Measurements from ENCODE around the gene SYNE1. TPM values are rescaled to one million over a fixed set of nuclear protein-coding genes. Genes with fewer than 3 reads are reported as not detected.

Gene SYNE1
- polyA plus RNA-seq, 3 donors: 92.5 to 119 (median 93.6) TPM

DNA sequence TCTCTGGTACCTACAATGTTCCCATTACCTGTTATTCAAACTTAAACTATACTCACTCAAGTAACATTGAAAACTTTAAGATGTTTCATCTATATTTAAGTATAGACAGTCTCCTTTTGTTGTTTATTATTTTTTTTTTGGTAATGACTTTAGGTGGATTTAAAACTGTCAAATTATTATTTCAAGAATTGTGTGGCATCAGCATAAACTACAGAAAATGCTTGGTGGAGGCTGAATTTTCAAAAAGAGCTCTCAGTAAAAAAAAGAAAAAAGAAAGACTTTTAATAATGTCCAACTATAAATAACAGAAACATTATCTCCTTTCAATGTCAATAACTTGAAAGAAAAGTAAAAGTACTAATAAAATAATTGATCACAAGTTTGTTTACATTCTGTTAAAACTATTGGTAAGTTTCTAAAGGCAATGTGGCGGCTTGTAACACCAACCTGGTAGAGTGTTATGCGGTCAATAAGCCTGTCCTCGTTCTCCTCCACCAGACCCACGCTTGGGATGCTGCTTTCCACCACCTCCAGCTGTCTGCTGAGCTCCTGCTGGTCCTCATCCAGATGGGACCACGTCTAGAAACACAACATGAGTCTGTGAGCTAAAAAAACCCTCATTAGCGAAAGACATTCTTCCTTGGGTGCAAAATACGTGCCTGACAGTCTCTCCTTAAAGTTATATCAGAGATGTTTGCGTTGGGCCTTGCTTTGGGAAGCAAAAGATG, 400.6 kb downstream of the SYNE1 start:
- no peak for DNase-seq

DNA sequence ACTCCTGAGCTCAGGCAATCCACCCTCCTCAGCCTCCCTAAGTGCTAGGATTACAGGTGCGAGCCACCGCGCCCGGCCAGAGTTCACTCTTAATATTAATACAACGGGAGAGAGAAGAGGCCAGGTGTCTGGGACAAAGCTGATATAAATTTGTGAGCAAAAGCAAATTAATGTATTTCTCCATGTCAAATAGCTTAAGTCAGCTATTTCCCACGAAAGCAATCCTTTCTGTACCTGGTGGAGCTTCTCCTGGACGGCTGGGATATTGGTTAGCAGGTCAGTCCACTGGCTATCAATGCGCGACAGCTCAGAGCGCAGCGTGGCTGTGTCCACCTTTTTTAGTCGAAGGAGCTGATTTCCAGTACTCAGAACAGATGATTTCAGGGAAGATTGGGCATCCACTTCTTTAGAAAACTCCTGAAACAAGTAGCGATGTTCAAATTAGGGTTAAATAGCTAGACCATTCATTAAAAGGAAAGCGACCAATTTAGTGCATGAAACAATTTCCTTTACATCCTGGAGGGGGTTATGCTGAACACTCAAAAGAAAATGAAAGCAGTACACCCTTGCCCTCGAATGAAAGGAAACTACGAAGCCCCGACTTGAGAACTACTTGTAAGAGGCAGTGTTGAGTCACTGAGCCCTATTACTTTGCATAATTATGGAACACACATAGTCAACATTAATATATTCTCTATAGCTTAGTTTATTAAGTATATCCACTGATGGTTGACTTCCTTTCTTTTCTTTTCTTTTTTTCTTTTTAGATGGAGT, 403.4 kb downstream of the SYNE1 start:
- no peak for DNase-seq

DNA sequence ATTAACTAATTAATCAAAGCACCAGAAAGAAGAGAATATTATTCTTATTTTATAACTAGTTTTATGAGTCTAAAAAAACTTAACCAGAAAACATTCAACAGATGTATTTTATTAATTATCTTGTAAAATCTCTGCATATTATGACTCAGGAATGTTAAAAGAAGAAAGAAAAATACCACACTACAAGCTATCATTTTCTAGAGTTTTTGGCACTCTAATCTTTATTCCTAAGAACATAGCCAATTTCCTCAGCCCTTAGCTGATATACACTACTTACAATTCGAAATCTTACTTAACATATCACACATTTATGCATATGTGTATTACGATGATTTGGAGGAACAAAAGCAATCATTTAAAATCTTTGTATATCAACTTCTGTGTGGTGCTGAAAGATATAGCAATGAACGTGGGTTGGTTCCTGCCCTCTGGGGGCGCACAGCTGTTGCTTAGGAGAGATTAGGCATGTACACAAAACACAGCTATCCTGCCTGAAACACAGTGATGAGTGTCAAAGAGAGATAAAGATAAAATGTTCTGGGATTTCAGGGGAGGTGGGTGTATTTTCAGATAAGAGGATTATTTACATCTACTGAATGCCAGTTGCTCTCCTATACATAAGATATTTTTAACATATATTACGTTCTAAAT, 404.5 kb downstream of the SYNE1 start:
- DNase-seq: no peak

DNA sequence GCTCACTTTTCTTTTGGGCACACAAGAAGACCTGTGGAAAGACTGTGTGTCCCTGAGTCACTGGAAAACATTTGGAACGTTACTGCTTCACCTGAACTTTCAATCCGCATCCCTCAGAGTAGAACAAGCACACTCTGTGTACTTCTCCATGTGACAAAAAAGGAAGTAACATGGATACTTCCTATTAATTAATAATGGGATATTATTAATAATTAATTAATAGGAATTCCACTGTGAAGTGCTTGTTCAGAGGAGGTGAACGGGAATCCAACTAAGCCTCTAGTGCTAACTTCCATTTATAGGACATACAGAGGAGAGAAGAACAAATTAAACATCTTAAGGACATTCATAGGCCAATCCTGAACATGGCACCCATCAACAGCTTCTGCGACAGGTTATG, 407.8 kb downstream of the SYNE1 start:
- DNase-seq: no peak

DNA sequence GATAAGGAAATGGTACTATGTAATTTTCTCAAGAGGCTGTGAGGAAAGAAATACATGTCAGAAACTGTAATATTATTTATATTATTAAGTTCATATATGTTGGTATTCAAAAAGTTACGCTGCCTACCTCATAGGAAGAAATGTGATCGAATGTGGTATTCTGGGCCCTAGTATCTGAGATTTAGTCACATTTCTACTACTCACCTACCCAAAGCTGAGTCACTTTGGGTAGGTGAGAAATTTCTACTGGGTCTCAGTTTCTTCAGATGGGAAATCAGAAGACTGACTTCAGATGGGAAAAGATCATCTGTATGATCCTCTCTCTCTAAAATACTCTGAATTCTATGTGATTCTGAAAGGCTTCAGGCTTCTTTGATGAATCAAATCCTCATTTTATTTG, 411.0 kb downstream of the SYNE1 start:
- DNase-seq: no peak

DNA sequence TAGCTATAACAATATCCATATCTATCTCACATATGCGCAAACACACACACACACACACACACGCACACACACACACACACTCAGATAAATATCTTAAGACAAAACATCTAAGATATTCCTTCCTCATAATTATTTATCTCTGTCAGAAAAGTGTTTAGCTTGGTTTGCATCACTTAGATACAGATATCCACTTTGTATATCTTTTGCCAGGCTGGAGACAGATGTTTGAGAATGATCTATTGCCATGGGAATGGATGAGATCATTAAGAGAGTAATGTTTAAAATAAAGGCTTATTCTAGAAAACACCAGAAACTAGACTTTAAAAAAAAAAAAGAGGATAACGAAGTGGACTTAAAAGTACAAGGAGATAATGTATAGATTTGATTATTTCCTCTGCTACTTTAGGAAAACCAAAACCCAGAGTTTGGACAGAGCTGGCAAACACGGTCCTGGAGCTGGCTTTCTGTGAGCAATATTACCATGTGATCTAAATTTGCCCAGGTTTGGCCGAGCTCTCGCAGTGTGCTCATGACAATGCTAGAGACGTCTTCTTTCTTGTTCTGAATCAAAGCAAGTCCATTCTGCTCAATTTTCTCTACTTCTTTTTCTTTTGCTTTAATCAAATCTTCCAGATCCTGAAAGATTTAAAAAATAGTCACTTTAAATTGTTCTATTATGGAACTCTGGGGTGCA, 411.8 kb downstream of the SYNE1 start:
- no peak for DNase-seq

DNA sequence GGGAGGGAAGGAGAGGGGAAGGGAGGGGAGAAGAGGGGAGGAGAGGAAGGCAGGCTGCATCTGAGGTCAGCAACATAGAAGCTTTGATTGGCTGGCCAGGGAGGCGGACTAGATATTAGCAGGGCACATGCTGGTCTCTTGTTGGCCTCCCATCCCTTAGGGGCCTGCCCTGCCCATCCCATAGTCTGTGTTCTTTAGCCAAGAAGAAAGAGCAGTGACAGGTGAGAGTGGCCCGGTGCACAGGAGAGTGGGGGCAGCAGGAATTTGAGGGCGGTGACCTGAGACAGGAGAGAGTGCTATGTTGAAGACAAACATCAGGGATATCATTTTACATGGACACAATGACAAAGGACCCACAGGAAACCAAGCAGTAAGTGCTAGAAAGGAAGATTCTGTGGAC, 413.5 kb downstream of the SYNE1 start:
- peak; percentile 58 for DNase-seq

DNA sequence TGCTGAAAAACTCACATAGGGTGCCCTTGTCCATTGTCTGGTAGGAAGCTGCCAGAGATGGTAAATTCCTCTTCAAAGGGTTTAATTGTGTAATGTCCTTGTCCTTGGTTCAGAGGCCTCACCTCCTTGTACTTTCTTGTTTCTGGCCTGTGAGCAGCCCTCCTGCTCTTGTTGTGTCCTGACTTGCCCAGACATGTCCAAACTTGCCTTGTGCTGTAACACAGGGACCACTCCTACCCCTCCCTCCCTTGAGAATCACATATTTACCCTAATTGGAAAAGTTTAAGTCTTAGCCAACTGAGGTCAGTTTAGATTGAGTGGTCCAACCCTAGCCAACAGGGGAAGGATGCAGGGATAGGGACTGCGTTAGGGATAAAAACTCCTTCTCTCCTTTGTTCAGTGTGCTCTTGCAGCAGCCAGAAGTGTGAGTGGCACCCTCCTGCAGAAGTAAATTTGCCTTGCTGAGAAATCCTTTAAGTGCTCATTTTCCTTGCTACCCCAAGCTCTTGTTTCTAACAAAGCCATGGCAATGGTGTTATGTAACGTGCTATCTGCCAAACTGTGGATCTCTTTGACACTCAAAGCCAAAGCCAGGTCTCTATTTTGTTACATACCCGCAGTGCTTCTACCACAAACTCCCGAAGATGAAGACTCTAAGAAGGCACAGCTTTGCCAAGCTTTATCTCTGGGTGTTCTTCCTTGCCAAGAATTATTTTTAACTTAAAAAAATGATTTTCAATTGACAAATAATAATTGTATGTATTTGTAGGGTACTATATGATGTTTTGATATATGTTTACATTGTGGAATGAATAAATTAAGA, 415.1 kb downstream of the SYNE1 start:
- no peak for DNase-seq

DNA sequence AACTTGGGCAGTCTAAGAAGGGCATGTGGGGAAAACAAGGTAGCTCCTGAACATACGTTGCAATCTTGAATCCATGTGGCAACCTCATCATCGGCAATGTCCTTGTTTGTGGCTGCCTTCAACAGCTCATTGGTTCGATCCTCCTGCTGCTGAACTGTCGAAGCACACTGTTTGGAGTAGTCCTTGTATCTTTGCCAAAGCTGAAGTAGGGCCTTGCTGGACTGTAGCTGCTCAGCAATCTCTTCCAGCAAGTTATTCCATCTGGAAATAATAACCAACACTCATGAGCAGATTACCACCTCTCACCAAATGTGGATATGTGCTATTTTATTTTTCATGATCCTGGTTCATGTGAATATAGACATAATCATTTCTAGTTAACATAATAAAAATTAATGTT, 416.4 kb downstream of the SYNE1 start:
- DNase-seq: no peak

DNA sequence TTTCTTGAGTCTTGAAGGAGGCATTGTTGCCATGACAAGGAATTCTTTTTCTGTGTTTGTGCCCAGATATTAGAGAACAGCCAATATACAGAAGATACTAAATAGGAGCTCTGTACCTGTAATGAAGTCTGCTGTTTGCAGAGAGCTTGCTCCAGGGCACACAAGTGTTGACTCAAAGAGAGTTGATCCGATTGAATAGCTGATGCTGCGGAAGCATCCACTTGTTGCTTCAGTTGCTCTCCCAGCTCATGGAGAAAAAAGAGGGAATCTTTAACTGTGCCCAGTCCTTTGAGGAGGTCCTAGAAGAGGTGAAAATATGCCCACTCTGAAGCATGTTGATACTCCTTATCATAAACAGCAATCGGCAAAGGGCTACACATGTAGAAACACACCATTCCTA, 418.3 kb downstream of the SYNE1 start:
- DNase-seq: no peak

DNA sequence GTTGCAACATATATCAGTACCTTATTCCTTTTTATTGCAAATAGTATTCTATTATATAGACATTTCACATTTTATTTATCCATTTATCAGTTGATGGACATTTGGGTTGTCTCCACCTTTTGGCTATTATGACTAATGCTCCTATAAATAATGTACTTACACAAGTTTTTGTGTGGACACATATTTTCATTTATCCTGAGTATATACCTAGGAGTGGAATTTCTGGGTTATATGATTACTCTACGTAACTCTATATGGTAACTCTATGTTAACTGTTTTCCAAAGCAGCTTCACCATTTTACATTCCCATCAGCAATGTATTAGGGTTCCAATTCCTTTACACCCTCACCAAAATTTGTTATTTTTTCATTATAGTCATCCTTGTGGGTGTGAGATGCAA, 424.7 kb downstream of the SYNE1 start:
- no peak for DNase-seq

DNA sequence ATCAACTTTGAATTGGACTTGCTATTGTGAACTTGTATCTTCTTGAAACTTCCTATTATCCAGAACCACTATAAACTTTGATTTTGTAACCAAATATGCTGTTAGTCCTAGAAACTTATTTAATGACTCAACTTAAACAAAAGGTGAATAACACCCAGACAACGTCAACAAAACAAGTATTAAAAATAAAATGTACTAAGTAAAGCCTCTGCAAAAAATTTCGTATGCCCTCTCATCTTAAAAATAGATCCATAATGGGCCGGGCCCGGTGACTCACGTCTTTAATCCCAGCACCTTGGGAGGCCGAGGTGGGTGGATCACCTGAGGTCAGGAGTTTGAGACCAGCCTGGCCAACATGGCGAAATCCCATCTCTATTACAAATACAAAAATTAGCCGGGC, 428.0 kb downstream of the SYNE1 start:
- no peak for DNase-seq

DNA sequence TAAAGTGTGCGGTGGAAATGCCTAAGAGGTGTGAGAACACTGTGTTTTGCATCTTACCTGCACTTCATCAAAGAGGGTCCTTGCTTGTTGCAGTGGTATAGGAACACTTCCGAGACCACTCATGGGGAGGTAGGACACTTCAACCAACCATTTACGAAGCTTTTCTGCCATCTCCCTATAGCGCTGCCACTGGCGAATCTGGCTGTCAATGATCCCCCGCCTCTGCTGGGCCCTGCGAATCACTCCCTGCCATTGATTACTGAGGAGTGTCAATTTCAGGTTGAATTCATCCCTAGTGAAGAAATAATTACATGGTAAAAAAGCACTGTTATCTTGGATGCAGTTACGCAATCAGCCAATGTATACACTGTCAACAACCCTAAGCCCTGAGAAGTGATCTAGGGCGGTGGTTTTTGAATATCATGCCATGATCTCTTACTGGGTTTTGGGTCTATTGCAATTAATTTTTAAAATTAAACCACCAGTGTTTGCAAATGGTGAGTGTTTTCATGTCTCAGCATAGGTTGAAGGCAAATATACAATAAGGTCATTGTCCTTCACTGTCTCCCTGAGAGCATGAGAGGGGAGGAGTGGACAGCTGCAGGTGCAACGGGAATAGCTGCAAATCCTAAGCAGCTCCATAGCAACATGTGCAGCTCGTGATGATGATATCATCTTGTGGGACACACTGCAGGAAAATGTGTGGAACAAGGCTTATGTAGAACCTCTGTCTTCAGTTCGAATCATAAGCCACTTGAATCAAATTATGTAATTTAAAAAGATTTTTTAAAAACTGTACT, 429.0 kb downstream of the SYNE1 start:
- no peak for DNase-seq

DNA sequence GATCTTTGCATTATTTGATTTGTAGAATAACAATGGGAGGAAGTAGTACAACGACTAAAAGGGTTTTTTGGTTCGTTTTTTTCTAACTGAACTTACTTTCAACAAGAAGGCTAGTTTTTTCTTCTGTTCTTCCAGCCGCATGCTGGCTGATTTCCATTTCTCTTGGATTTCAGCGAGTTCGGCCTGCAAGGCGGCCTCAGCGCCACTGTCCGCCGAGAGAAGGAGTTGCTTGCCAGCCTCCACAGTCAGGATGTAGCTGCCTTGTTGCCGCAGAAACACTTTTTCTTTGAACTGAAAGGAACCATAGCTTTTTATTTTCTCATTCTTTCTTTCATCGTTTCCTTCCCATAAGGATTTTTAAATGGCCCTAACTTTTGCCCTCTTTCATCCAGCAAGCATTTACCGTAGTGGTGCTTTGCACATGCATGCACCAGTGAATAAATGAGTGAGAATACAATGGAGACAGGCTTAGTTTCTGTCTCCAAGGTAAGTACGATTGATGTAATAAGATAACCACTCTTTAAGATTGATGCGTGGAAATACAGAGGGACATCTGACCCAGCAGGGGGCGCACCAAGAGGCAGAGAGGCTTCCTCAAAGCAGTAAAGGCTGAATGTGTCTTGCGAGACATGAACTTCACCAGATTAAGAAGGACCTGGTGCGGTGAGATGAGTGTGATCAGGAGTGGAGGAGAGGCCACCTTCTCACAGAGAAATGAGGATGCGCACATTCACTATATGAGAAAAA, 430.9 kb downstream of the SYNE1 start:
- DNase-seq: no peak

DNA sequence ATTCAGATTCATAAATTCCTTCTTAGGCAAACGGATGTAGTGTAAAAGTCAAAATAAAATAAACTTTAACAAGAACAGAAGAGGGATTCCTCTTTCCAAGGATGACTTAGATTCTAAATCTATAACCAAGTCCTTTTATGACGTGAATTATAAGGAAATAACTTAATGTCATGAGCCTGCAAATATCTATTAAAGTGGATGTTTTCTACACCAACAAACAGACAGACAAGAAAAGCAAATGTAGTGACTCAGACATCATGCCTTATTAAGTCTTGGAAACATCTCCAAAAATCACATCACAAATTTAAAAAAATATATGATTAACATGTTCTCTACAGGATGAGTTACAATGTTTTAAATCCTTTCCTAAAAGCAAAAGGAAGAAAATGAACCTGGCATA, 432.6 kb downstream of the SYNE1 start:
- DNase-seq: no peak

DNA sequence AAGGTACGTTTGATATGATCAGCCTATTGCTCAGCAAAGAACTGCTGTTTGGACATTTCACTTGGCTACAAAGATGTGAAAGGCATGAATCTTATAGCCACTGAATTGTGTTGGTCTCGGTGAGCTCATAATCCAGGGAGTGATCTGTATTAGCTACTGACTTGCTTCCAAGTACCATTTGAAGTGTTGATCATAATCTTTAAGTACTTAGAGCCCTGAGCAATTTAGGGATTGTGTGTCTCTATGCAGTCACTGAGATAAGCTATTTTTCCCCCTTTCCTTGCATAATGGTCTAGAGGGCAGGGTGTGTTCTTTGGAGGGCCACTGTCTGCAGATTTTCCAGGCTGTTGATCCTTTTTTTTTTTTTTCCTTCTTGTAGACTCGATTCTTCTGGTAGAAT, 436.0 kb downstream of the SYNE1 start:
- no peak for DNase-seq

DNA sequence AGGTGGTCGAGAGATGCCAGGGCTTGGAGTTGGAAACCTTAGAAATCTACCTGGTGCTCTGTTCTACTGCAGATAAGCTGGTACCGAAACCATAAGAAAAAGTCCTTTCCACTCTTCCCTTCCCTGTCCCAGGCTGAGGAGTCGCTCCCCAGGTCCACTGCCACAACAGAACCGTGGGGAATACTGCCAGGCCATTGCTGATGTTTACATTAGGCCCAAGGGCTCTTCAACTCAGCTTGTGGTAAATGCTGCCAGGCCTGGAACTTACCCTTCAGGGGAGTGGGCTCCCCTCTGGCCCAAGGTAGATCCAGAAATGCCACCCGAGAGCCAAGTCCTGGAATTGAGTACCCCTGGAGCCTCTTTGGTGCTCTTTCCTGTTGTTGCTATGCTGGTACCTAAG, 441.3 kb downstream of the SYNE1 start:
- no peak for DNase-seq

DNA sequence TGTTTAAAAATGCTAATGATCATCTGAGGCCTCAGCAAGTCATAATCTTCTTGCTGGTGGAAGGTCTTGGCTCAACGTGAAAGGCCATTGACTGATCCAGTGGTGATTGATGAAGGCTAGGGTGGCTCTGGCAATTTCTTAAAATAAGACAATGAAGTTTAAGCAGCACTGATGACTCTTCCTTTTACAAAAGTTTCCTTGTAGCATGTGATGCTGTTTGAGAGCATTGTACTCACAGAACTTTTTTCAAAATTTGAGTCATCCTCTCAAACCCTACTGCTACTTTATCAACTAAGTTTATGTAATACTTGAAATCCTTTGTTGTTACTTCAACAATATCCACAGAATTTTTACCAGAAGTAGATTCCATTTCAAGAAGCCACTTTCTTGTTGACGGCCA, 447.4 kb downstream of the SYNE1 start:
- no peak for DNase-seq

DNA sequence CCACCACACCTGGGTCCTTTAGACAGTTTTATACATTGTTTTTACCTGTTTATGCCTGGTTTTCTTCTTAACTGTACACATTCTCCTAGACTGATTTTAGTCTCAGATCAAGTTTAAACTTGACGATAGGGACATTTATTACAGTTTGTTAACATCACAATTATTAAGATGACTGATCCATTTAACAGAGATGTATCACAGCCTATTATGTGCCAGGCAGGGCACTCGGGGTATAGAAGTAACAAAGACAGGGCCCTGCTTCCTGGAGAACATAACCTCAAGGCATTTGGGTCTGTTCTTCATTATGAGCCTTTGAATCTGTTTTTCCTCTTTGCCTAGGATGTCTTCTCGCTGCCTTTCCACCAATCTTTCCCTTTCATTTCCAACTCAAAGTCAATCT, 449.2 kb downstream of the SYNE1 start:
- no peak for DNase-seq

DNA sequence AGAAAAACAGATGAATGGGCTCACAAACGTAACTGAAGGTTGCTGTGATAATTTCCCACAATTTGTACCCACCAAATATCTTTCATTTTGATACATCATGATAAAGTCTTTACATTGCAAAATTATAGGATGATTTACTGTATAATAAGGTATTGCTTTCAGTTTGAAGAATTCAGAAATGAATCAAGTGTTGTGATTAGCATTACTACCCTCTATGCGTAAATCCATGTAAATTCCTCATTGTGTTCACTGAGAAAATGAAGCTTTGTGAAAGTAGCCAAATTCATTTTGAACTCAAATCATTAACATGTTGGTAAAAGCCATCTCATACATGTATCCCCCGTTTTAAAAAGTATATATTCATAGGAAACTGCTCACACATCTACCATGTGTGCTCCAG, 450.3 kb downstream of the SYNE1 start:
- no peak for DNase-seq

Data from renal pelvis (tissue), 4 donors.